ENCODE measurements around the gene IZUMO3.
"Not testable (repeated sequence)": the region's sequence is repeated elsewhere in the genome, so short reads cannot be mapped to it uniquely, and the experiment has no call there.

The IZUMO3 gene

GRCh38 chr9:24545847-24546522 lies at the start of gene IZUMO3:
IZUMO3 (minus strand) TSS chr9:24545897; CDS start chr9:24545649, 248 bp downstream.
- no peak within 1 kb of the TSS for H3K4me3 ChIP-seq (ENCODE audit: low read depth, low read length)

DNA sequence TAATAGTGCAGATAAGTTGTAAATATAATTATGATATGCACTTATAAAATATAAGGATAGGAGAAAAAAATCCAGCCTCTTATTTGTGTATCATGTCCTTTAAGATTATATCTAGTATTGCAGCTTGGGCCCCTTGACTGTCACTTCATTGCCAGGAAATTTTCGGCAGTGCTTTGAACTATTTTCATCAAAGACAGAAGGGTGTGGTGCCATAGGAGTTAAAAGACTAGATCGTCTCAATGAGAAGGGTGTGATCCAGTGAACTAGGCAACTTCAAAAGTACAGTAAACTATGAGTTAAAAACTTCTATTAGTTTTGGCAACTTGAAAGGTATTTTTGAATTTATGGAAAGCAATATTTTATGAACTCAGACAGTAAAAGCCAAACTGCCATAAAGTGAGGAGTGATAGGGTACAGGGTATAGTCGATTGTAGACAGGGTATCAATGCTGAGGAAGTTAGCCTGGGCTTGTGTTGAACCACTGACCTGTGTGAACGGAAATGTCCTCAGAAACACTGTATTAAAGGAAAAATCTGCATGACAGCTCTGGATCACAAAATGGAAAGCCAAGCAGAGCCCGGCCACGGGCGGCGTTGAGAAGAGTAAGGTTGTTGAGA lies 48.6 kb upstream of the IZUMO3 start:
- no peak overlapping the region for H3K4me3 ChIP-seq (ENCODE audit: low read depth, low read length)

DNA sequence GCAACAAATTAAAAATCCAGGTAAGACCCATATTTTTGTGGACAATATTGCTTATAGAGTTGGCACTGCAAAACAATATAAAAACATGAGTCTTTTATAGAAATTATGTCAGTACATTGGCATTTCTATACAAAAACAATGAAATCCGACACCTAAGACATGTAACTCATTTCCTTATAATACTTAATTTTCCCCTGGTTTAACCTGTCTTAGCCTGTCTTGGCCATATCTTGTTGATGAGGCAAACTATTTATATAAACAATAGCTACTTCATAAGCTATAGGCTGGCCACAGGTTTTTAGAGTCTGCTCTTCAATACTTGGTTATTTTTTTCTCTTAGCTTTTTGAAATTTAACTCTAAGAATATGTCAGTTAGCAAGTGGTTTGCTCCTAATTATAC lies 44.7 kb upstream of the IZUMO3 start:
- no peak overlapping the region for H3K4me3 ChIP-seq (ENCODE audit: low read depth, low read length)

GRCh38 chr9:24587883-24588282 lies 42.2 kb upstream of the IZUMO3 start:
- no peak overlapping the region for H3K4me3 ChIP-seq (ENCODE audit: low read depth, low read length)

DNA sequence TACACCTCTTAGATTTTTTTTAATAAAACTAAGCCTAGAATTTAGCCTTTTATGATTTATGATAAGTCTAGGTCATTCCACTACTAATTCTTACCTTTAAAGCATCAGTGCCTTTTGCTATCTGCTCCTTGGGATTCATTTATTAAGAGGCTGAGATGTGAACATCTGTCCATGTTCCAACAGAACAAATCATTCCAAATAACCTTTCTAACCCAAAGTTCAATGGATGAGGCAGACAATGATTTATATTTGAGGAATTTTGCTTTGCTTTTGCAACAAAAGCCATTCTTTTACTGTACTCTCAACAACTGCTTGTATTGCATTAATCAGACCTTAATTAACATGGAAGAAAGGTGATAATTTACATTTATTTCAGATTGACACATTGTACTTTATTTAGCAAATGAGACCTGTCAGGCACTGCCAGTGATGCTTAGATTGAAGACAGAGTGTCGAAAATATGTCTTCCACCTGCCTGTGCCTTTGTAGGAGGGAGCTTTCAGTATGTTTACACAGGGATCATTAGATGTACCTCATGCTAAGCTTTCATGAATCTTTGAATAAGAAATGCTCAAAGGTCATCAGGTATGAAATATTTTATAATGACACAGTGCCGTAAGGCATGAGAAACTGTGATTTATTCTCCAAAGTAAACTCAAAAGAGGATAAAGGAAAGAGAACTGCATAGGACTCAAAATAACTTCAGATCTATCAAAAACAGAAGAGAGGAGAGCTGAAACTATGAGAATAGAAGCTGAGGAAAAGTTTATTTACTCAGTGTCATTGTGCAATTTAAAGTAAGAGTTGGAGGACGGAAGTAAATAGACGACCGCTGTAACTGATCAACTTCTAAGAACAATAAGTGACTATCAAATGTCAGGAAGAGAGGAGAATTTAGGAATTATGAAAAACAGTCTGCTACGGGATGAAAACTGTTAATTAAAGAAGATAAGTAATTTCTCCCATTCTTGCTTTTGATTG lies 36.7 kb upstream of the IZUMO3 start:
- no peak overlapping the region for H3K4me3 ChIP-seq (ENCODE audit: low read depth, low read length)

DNA sequence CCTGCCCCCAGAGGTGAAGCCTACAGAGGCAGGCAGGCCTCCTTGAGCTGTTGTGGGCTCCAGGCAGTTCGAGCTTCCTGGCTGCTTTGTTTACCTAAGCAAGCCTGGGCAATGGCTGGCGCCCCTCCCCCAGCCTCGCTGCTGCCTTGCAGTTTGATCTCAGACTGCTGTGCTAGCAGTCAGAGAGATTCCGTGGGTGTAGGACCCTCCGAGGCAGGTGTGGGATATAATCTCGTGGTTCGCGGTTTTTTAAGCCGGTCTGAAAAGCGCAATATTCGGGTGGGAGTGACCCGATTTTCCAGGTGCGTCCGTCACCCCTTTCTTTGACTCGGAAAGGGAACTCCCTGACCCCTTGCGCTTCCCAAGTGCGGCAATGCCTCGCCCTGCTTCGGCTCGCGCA lies 34.3 kb upstream of the IZUMO3 start:
- not testable (repeated sequence) for H3K4me3 ChIP-seq (ENCODE audit: low read depth, low read length)

- H3K4me3 ChIP-seq (ENCODE audit: low read depth, low read length), result no peak overlapping the region
Observed at GRCh38 chr9:24572406-24572805, 26.7 kb upstream of the IZUMO3 start.

GRCh38 chr9:24561957-24562356 lies 16.3 kb upstream of the IZUMO3 start:
- no peak overlapping the region for H3K4me3 ChIP-seq (ENCODE audit: low read depth, low read length)

- H3K4me3 ChIP-seq (ENCODE audit: low read depth, low read length), result no peak overlapping the region
Observed at GRCh38 chr9:24553183-24553552, 7.5 kb upstream of the IZUMO3 start.

DNA sequence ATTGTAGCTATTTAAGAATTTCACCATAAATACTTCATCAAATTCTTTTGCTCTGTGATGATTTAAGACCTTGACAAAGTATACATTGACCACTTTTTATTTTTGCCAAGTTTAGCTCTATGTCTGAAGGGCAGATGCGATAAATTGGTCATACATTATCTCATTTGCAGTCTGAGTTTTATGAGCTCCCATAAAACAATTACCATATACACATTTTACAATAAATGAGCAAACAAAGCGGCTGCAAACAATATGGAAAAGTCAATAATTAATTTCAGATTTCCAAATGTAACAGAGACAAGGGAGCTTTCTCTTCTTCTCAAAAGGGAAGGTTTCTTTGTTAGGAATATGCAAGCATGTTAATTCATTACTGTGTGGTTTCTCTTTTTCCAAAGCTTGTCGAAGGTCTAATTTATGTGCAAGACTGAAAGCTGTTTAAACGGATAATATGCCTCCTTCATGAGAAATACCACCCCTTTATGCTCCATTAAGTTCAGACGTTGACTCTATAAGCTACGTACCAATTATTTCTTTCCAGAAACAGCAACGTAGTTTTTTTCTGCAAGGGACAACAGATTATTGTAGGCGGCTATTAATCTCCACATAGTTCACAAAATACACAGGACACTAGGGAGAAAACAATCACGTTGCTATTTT lies 7.0 kb upstream of the IZUMO3 start:
- H3K4me3 ChIP-seq (ENCODE audit: low read depth, low read length), result no peak overlapping the region

GRCh38 chr9:24545285-24545684 lies 412 bp downstream of the IZUMO3 start:
- no peak overlapping the region for H3K4me3 ChIP-seq (ENCODE audit: low read depth, low read length)

DNA sequence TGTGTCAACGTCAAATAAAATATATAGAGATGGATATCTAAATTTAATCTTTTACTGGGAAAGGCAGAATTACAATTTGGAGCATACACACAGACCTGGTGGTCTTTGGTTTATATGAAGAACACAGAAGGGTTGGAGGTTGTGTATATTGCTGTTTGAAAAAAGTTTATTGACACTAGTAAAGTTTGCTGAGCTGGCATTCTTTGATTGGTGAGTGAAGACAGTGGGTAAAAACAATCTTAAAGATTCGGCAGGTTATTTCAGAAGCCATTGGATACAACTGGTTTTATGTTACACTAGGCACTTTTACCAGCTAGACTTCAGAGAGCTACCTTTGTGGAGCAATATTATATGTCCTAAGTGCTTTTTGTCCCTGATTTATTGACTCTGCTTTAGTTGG lies 27.2 kb downstream of the IZUMO3 start:
- no peak overlapping the region for H3K4me3 ChIP-seq (ENCODE audit: low read depth, low read length)

DNA sequence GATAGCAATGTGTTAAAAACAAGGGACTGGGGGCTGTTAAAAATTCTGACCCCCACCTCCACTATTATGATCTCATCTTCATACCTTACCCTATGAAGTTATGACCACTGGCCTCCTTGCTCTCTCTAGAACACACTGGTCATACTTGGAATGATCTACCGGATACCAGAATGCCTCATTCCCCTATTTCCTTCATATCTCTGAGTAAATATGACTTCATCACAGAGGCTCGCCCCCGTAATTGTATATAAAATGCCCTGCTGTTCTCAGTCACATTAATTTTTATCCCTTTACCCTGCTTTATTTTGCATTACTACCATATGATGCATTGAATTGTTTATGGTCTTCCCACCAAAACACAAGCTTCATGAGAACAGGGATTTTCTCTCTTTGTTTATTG lies 29.2 kb downstream of the IZUMO3 start:
- H3K4me3 ChIP-seq (ENCODE audit: low read depth, low read length), result no peak overlapping the region

GRCh38 chr9:24509850-24510249 lies 35.8 kb downstream of the IZUMO3 start:
- no peak overlapping the region for H3K4me3 ChIP-seq (ENCODE audit: low read depth, low read length)

DNA sequence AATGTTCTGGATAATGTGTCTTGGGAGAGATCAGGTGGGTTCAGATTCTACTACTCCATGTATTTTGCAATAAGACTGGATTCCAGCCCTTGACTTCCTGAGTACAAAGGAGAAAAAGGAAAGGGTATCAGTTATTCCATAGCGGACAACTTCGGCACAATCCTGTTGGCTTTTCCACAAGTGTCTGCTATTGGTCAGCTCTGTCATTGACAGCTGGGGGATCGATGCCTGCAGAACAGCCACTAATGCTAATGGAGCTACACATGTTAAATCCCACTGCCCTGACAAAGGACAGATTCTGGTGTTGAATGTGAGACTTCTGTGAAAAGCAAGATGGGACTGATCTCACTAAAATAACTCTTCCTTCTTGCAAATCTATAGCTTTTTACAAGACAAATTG lies 41.2 kb downstream of the IZUMO3 start:
- no peak overlapping the region for H3K4me3 ChIP-seq (ENCODE audit: low read depth, low read length)

DNA sequence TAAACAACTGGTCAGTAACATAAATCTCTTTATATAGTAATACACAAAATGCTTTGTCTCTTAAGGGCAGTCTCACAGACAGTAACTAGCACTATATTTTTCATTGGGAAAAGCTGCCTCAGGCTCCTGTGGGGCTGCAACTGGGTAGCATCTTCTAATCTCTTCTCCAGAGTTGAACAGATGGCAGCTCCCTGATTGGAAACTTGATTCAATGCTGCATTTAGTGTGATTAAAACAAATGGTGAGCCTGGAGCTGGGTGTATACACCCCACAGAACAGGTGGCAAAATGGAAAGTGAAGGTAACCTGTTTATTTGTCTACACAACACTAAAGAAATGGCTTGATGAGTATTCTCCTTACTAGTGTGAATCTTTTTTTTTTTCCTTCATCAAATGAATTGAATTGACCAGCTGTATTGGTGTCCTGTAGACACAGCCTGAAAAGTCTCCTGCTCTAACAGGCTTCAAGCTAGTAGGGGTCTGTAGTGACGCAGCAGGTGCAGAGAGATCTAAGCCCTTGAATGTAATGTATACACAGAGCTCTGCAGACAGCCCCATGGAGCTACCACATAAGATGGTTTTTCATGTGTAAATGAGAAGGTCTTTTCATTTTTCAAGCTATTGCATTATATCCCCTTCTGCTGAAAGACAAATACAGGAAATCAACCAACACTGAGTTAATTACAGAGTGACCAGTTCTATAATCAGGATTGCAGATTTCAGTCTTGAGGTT lies 43.3 kb downstream of the IZUMO3 start:
- H3K4me3 ChIP-seq (ENCODE audit: low read depth, low read length), result no peak overlapping the region

GRCh38 chr9:24500761-24501160 lies 44.9 kb downstream of the IZUMO3 start:
- H3K4me3 ChIP-seq (ENCODE audit: low read depth, low read length), result no peak overlapping the region

GRCh38 chr9:24498632-24499031 lies 47.1 kb downstream of the IZUMO3 start:
- H3K4me3 ChIP-seq (ENCODE audit: low read depth, low read length), result no peak overlapping the region

DNA sequence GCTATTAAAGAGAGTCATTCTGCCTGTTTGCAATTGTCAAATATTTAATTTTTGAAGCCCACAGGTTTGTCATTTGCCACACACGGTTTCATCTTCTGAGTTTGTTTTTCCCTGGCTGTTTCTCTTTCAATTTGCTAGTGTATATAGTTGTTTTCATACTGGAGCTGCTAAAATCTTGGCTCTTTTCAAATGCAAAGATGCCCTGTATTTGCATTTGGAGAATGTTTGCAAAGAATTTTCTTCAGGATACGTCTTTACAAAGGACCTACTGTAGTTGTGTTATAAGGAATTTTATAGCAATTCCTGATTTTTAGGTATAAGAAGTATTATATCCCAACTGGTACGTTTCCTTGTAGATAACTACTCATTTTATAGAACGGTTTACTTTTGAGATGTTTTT lies 48.0 kb downstream of the IZUMO3 start:
- H3K4me3 ChIP-seq (ENCODE audit: low read depth, low read length), result no peak overlapping the region

All from iPS-11a (cell line).